ENCODE data around the gene GPR146. TPM values are rescaled to one million over a fixed set of nuclear protein-coding genes. Genes with fewer than 3 reads are reported as not detected.

Gene GPR146
- total and polyA plus RNA-seq, 9 of the 15 experiments (the other 6 are each of a cell fraction or from before 2014, with no cell fraction given): 0.22 to 3.6 (median 0.64) TPM; not detected in 2

GRCh38 chr7:1017586-1018333 lies 26.6 kb upstream of the GPR146 start:
- peaks cover 27% of the 10 kb centered on the region; the same call in 2 of the 3 replicates for H3K36me3 ChIP-seq (ENCODE audit: control insufficient read depth, insufficient read depth, low read length)
- peaks cover 37% of the 10 kb centered on the region for H3K79me2 ChIP-seq (ENCODE audit: control insufficient read depth, insufficient read depth, low read length)
- no peak for ATAC-seq
- no peak for DNase-seq (ENCODE audit: extremely low read depth in 1 of 4, low spot score in 3 of 4)
- no peak overlapping the region for H3K4me3 ChIP-seq
- no peak overlapping the region for H3K4me2 ChIP-seq (ENCODE audit: insufficient read depth, low read length)
- no peak for FAIRE-seq
- peak; percentile 14 for TF ChIP-seq RBM22 (IDR thresholded peaks at IDR 0.05; ENCODE audit: low read depth, low read length, poor library complexity, severe bottlenecking)
- TF ChIP-seq CAMTA2 (CRISPR knock-in tag; conservative IDR thresholded peaks at IDR 0.05): no peak
- TF ChIP-seq ZBTB33 (CRISPR knock-in tag; IDR thresholded peaks at IDR 0.05): 0 out of 2 replicates have a peak, but pooled peaks have one; percentile 39
- no TSS peak for BruUV-seq (replicated peaks)
- no peaks in the 10 kb centered on the region for H3K27me3 ChIP-seq (ENCODE audit: control insufficient read depth in 2 of 2, insufficient read depth in 2 of 2, low read length in 2 of 2)
- intact Hi-C loops (cut with micrococcal nuclease) (no loop called here), in situ Hi-C loops (cut with MboI) (no loop called here)
- H3K9me3 ChIP-seq (replicated peaks; ENCODE audit: control insufficient read depth, insufficient read depth, low read depth, low read length): peaks cover 7% of the 10 kb centered on the region
- no peak overlapping the region; a peak in 1 of 4 replicates for H3K9ac ChIP-seq (ENCODE audit: insufficient read depth in 1 of 2, low read depth in 2 of 2, low read length in 2 of 2)
- POLR2A ChIA-PET: interaction anchor here (0.6 kb wide), 1 partner anchor 11 kb away, joined by 3 read pairs; no protein-coding TSS in a partner anchor
- CTCF ChIA-PET (ENCODE audit: low intra/inter-chr PET ratio): no interaction called here
- no peak overlapping the region for H2AFZ ChIP-seq (ENCODE audit: low read depth, low read length)
- H4K20me1 ChIP-seq (replicated peaks; ENCODE audit: control insufficient read depth, insufficient read depth, low read length): peaks cover 7% of the 10 kb centered on the region
- WGBS (ENCODE audit: insufficient coverage, low coverage, missing lambda C conversion rate): 92% methylated on average over 22 of the region's 34 CpGs
- H3K27ac ChIP-seq (ENCODE audit: extremely low read depth, low read depth, low read length): no peak overlapping the region
- peaks cover 0 to 70% of the 10 kb centered on the region in 2 experiments; a peak in 2 of 5 replicates for H3K4me1 ChIP-seq (replicated peaks in 1 of 2; ENCODE audit: control insufficient read depth in 2 of 2, insufficient read depth in 2 of 2, low read length in 2 of 2)
- H3K9me1 ChIP-seq (ENCODE audit: control insufficient read depth, insufficient read depth, low read length): no peaks in the 10 kb centered on the region
